Neural crest cell (in vitro differentiated cells): Measurements from ENCODE around the gene WAPL. TPM values are rescaled to one million over a fixed set of nuclear protein-coding genes. Genes with fewer than 3 reads are reported as not detected.

Experiments
- DNase-seq: peaks from one replicate; pipeline ENCODE4 v3.0.0; 2021; ENCODE audit warnings: low read depth, mixed read lengths, low spot score
- H3K27ac Mint-ChIP-seq: one replicate; pipeline ENCODE4 v1.8.0; 2021; ENCODE audit warnings: mild to moderate bottlenecking, mixed read lengths; ENCODE audit not compliant: unreplicated experiment
- H3K27me3 Mint-ChIP-seq: 2 replicates; pipeline ENCODE4 v1.8.0; 2021; ENCODE audit warnings: low read depth, mild to moderate bottlenecking, mixed read lengths
- H3K36me3 Mint-ChIP-seq: 2 replicates; pipeline ENCODE4 v1.8.0; 2021; ENCODE audit warnings: low read depth, mild to moderate bottlenecking, mixed read lengths
- H3K4me1 Mint-ChIP-seq: 2 replicates; pipeline ENCODE4 v1.8.0; 2021; ENCODE audit warnings: mixed read lengths
- H3K4me3 Mint-ChIP-seq: one replicate; pipeline ENCODE4 v1.8.0; 2021; ENCODE audit warnings: mild to moderate bottlenecking, mixed read lengths
- H3K9me3 Mint-ChIP-seq: 2 replicates; pipeline ENCODE4 v1.8.0; 2021; ENCODE audit warnings: mixed read lengths
- total RNA-seq: library from RNA; stranded (reverse); gene quantifications from 2 replicates; pipeline ENCODE4 v1.2.1, GENCODE V29; 2021
- TF ChIP-seq, protein P1 (sequence below): fragments of 200-600 bp; sonication (generic); conservative IDR thresholded peaks from 2 replicates; pipeline ENCODE4 v1.5.0; 2021; ENCODE audit warnings: antibody characterized with exemption, mild to moderate bottlenecking

WAPL gene
- total RNA-seq, 1 donor from 2014 or later: 54.0 TPM

DNA sequence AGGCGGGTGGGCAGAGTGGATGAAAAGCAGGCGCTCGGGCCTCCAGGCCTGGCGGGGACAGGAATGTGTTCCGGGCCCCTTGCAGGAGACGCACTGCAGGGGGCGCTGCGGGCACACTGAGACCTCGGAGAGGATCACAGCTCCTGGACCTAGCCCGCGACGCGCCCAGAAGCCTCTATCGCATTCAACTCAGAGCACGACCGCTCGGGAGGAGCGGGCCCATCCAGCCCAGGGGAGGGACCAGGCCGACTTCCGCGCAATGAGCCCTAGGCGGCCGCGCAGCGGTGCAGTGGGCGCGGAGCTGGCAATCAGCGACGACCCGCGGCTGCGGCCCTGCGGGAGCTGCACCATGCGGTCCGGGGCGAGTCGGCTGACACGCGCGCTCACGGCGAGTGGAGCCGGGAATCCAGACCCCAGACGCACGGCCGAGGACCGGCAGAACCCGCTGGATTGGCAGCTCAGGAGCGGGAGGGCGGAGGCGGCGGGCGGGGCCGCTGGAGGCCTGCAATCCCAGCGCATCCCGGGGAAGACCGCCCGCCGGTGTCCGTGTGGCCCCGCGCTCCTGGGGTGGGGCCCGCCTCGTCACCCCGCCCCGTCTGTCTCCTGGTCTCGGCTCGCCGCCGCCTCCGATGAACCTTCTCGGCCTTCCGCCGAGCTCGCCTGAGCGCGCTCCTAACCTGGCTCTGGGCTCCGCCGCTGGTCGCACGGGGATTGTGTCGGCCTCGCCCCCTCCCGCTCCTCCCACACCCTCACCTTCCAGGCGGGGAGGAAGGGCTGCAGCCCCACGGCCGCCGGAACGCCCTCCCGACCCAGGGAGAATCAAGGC, 121.5 kb downstream of the WAPL start:
- no peak overlapping the region for H3K27ac Mint-ChIP-seq
- H3K4me1 Mint-ChIP-seq: peaks cover 25% of the 10 kb centered on the region
- H3K27me3 Mint-ChIP-seq: peaks cover 77% of the 10 kb centered on the region
- no peaks in the 10 kb centered on the region for H3K9me3 Mint-ChIP-seq
- peak overlapping the region; percentile 81 for H3K4me3 Mint-ChIP-seq
- DNase-seq: peak; percentile 97
- H3K36me3 Mint-ChIP-seq: no peaks in the 10 kb centered on the region
- TF ChIP-seq, protein P1, sequence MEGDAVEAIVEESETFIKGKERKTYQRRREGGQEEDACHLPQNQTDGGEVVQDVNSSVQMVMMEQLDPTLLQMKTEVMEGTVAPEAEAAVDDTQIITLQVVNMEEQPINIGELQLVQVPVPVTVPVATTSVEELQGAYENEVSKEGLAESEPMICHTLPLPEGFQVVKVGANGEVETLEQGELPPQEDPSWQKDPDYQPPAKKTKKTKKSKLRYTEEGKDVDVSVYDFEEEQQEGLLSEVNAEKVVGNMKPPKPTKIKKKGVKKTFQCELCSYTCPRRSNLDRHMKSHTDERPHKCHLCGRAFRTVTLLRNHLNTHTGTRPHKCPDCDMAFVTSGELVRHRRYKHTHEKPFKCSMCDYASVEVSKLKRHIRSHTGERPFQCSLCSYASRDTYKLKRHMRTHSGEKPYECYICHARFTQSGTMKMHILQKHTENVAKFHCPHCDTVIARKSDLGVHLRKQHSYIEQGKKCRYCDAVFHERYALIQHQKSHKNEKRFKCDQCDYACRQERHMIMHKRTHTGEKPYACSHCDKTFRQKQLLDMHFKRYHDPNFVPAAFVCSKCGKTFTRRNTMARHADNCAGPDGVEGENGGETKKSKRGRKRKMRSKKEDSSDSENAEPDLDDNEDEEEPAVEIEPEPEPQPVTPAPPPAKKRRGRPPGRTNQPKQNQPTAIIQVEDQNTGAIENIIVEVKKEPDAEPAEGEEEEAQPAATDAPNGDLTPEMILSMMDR: peak; percentile 99

- H3K9me3 Mint-ChIP-seq: no peaks in the 10 kb centered on the region
- no peak for DNase-seq
- H3K27me3 Mint-ChIP-seq: peaks cover 76% of the 10 kb centered on the region
- TF ChIP-seq, protein P1: no peak
- peak overlapping the region; percentile 81 for H3K4me3 Mint-ChIP-seq
- no peaks in the 10 kb centered on the region for H3K36me3 Mint-ChIP-seq
- no peak overlapping the region for H3K27ac Mint-ChIP-seq
- H3K4me1 Mint-ChIP-seq: peaks cover 25% of the 10 kb centered on the region
Measured at GRCh38 chr10:86399514-86399878, 122.1 kb downstream of the WAPL start.

- Mint-ChIP-seq H3K27ac (no peak overlapping the region), H3K9me3 (no peaks in the 10 kb centered on the region), H3K36me3 (no peaks in the 10 kb centered on the region), H3K4me3 (no peak overlapping the region), H3K27me3 (peaks cover 74% of the 10 kb centered on the region), H3K4me1 (peaks cover 12% of the 10 kb centered on the region)
- TF ChIP-seq, protein P1: no peak
- no peak for DNase-seq
Measured at GRCh38 chr10:86397120-86397519, 124.5 kb downstream of the WAPL start.

DNA sequence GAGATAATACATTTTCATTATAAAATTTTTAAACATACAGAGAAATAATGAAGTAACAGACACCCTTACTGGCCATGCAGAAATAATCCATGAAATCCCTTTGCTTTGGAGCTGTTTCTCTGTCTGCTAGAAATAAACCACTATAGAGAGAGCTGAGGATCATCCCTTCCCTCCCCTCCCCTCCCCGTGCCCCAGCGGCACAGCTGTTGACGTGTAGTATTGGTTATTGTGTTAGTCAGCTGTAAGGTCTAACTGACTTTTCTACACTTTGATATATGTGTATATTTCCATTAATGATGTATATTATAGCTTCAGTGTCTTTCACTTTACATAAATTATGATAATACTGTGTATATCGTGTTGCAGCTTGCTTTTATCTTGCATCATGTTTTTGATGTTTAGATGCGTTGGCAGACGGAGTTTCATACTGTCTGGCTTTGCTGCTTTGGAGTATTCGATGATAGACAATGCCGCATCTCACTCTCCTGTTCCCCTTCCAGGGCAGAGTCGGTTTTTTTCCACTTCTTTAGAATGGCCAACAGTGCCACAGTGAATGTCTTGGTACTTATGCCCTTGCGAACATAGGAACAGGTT, 127.6 kb downstream of the WAPL start:
- TF ChIP-seq, protein P1: no peak
- H3K27ac Mint-ChIP-seq: no peak overlapping the region
- no peak for DNase-seq
- H3K4me1 Mint-ChIP-seq: peaks cover 4% of the 10 kb centered on the region
- H3K36me3 Mint-ChIP-seq: no peaks in the 10 kb centered on the region
- H3K27me3 Mint-ChIP-seq: peaks cover 74% of the 10 kb centered on the region
- H3K4me3 Mint-ChIP-seq: no peak overlapping the region
- H3K9me3 Mint-ChIP-seq: no peaks in the 10 kb centered on the region

GRCh38 chr10:86393362-86393761, 128.2 kb downstream of the WAPL start:
- TF ChIP-seq, protein P1: no peak

More at GRCh38 chr10:86393362-86393761, 128.2 kb downstream of the WAPL start:
- Mint-ChIP-seq H3K4me1 (peaks cover 4% of the 10 kb centered on the region), H3K36me3 (no peaks in the 10 kb centered on the region), H3K9me3 (no peaks in the 10 kb centered on the region), H3K27me3 (peaks cover 72% of the 10 kb centered on the region), H3K4me3 (no peak overlapping the region), H3K27ac (no peak overlapping the region)
- DNase-seq: no peak
